Activated CD4-positive, alpha-beta T cell treated with anti-CD3 and anti-CD28 coated beads, Interleukin-2, amount 10 ng/mL, durations not matched to agents 7 days and 5 days (primary cell): ENCODE measurements around the gene FPR2. TPM values are rescaled to one million over a fixed set of nuclear protein-coding genes. Genes with fewer than 3 reads are reported as not detected.

Experiments
- CTCF ChIA-PET: fragments of 350-600 bp; sonication (Branson Sonifier 250); formaldehyde crosslinking; loops from one replicate; lab custom pipeline; 2021; ENCODE audit warnings: antibody characterized with exemption; lab: Charles Lee
- POLR2A ChIA-PET: fragments of 350-600 bp; sonication (Branson Sonifier 250); formaldehyde crosslinking; loops from one replicate; lab custom pipeline; 2021; ENCODE audit warnings: antibody characterized with exemption; lab: Charles Lee
- DNase-seq: peaks from one replicate; pipeline ENCODE4 v3.0.0-alpha.2; 2020
- H3K27ac Mint-ChIP-seq: one replicate; pipeline ENCODE4 v1.8.0; 2021; ENCODE audit warnings: mild to moderate bottlenecking, moderate library complexity, mixed read lengths
- H3K27me3 Mint-ChIP-seq: one replicate; pipeline ENCODE4 v1.8.0; 2021; ENCODE audit warnings: mixed read lengths
- H3K36me3 Mint-ChIP-seq: one replicate; pipeline ENCODE4 v1.8.0; 2021; ENCODE audit warnings: low read depth, mixed read lengths
- H3K4me1 Mint-ChIP-seq: one replicate; pipeline ENCODE4 v1.8.0; 2021; ENCODE audit warnings: mixed read lengths
- H3K4me3 Mint-ChIP-seq: one replicate; pipeline ENCODE4 v1.8.0; 2021; ENCODE audit warnings: mild to moderate bottlenecking, moderate library complexity, mixed read lengths
- H3K9me3 Mint-ChIP-seq: one replicate; pipeline ENCODE4 v1.8.0; 2021; ENCODE audit warnings: mixed read lengths
- total RNA-seq, 2 experiments: library from RNA; stranded (reverse); gene quantifications; one replicate each; pipeline ENCODE4 v1.2.3, GENCODE V29; 2021

Gene FPR2, protein sequence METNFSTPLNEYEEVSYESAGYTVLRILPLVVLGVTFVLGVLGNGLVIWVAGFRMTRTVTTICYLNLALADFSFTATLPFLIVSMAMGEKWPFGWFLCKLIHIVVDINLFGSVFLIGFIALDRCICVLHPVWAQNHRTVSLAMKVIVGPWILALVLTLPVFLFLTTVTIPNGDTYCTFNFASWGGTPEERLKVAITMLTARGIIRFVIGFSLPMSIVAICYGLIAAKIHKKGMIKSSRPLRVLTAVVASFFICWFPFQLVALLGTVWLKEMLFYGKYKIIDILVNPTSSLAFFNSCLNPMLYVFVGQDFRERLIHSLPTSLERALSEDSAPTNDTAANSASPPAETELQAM
- total RNA-seq, result not detected

GRCh38 chr19:51760697-51761356, at the start of gene FPR2:
Gene FPR2 (plus strand): TSS chr19:51761180. CDS start chr19:51768659, 7,479 bp downstream.
- no peaks in the 10 kb centered on the region for H3K27me3 Mint-ChIP-seq
- no peaks in the 10 kb centered on the region for H3K4me1 Mint-ChIP-seq
- ChIA-PET POLR2A (no interaction called here), CTCF (no interaction called here)
- no peak within 1 kb of the TSS for H3K4me3 Mint-ChIP-seq
- peaks cover 2% of the 10 kb centered on the region for H3K9me3 Mint-ChIP-seq
- no peaks in the 10 kb centered on the region for H3K36me3 Mint-ChIP-seq
- DNase-seq, result no peak
- no peak within 1 kb of the TSS for H3K27ac Mint-ChIP-seq

- H3K36me3 Mint-ChIP-seq, result peaks cover 7% of the 10 kb centered on the region
- H3K27me3 Mint-ChIP-seq, result peaks cover 10% of the 10 kb centered on the region
- POLR2A ChIA-PET, result no interaction called here
- DNase-seq, result no peak
- H3K9me3 Mint-ChIP-seq, result no peaks in the 10 kb centered on the region
- no peaks in the 10 kb centered on the region for H3K4me1 Mint-ChIP-seq
- H3K27ac Mint-ChIP-seq, result no peak overlapping the region
- H3K4me3 Mint-ChIP-seq, result no peak overlapping the region
- CTCF ChIA-PET, result no interaction called here
Observed at GRCh38 chr19:51711702-51712101, 49.3 kb upstream of the FPR2 start.

DNA sequence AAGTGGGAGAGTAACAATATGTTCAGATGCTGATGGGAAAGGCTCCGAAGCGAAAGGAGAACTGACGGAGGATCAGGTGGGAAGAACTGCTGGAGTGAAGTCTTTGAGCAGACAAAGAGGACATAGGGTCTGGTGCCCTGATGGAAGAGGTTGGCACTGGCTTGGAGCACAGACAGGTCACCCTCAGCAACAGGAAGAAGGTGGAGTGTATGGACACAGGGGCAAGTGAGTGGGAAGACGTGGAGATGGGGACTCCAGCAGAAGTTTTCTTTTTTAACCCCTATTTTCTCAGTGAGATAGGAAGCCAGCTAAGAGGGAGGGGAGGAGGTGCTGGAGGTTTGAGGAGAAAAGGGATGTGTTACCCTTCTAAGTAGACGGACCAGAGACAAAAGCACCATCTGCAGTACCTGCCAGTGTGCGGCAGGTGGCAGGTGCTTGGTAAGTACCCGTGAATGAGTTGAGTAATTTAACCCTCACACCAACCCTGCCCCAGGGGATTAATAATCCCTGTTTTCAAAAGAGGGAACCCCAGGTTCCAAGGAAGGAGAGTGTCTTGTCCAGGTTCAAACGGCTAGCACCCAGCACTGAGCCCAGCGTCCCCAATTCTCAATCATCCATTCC, 48.4 kb upstream of the FPR2 start:
- Mint-ChIP-seq H3K4me1 (no peaks in the 10 kb centered on the region), H3K9me3 (no peaks in the 10 kb centered on the region), H3K27me3 (peaks cover 10% of the 10 kb centered on the region), H3K27ac (no peak overlapping the region), H3K4me3 (no peak overlapping the region), H3K36me3 (peaks cover under 1% of the 10 kb centered on the region)
- CTCF ChIA-PET, result no interaction called here
- POLR2A ChIA-PET, result no interaction called here
- DNase-seq, result no peak

GRCh38 chr19:51713319-51714285, 47.4 kb upstream of the FPR2 start:
- Mint-ChIP-seq H3K27ac (no peak overlapping the region), H3K9me3 (peaks cover under 1% of the 10 kb centered on the region), H3K4me1 (peaks cover under 1% of the 10 kb centered on the region), H3K27me3 (peaks cover 18% of the 10 kb centered on the region), H3K36me3 (no peaks in the 10 kb centered on the region), H3K4me3 (no peak overlapping the region)
- ChIA-PET CTCF (no interaction called here), POLR2A (no interaction called here)
- DNase-seq, result no peak

DNA sequence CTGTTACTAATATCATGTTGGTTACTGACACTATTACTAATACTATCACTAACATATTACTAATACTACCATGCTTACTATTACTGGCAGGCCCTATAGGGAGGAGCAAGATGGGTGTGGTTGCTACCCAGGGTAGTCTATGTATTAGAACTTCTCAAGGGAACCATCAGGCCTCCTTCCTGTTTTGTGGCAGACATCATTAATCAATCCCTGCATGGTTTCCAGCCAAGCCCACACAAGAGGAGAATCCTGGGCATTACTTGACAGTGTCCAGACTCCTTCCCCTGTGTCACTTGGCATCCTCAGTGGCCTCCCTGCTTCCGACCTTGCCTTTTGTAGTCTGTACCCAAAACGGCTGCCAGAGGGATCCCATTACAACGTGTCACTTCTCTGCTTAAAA, 46.1 kb upstream of the FPR2 start:
- POLR2A ChIA-PET, result no interaction called here
- H3K4me3 Mint-ChIP-seq, result no peak overlapping the region

GRCh38 chr19:51715850-51716249, 45.1 kb upstream of the FPR2 start:
- no peak overlapping the region for H3K27ac Mint-ChIP-seq
- POLR2A ChIA-PET, result no interaction called here
- H3K9me3 Mint-ChIP-seq, result peaks cover 4% of the 10 kb centered on the region
- H3K36me3 Mint-ChIP-seq, result no peaks in the 10 kb centered on the region
- CTCF ChIA-PET, result no interaction called here
- H3K4me1 Mint-ChIP-seq, result peaks cover 3% of the 10 kb centered on the region
- DNase-seq, result no peak
- no peak overlapping the region for H3K4me3 Mint-ChIP-seq
- H3K27me3 Mint-ChIP-seq, result peaks cover 24% of the 10 kb centered on the region

More for the DNA sequence above, 46.1 kb upstream of the FPR2 start:
- peaks cover 22% of the 10 kb centered on the region for H3K27me3 Mint-ChIP-seq
- H3K36me3 Mint-ChIP-seq, result no peaks in the 10 kb centered on the region
- CTCF ChIA-PET, result no interaction called here
- peaks cover 3% of the 10 kb centered on the region for H3K4me1 Mint-ChIP-seq
- no peak overlapping the region for H3K27ac Mint-ChIP-seq
- DNase-seq, result no peak
- peaks cover 4% of the 10 kb centered on the region for H3K9me3 Mint-ChIP-seq

DNA sequence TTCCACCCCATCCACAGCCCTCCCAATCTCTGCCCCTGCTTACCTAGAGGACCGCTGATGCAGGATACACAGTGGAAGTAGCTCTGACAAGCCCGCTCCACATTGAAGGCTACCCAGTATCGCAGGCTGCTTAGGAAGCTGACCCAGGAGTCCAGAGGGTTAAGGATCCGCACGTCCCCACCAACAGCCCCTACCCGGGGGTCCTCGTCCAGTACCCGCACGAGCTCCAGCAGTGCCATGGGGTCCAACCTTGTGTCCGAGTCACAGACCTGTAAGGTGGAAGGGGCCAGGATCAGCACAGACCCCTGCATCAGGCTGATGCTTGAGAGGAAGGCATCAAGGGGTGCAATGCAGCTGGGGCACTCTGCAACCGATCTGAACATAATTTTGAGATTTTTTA, 44.1 kb upstream of the FPR2 start:
- Mint-ChIP-seq H3K27ac (no peak overlapping the region), H3K4me3 (no peak overlapping the region), H3K4me1 (peaks cover 3% of the 10 kb centered on the region), H3K27me3 (peaks cover 24% of the 10 kb centered on the region), H3K9me3 (peaks cover 4% of the 10 kb centered on the region), H3K36me3 (no peaks in the 10 kb centered on the region)
- no peak for DNase-seq
- ChIA-PET CTCF (no interaction called here), POLR2A (interaction anchor here (0.7 kb wide), 1 partner anchor 20 kb away, joined by 5 read pairs; no protein-coding TSS in a partner anchor)

GRCh38 chr19:51719251-51719988, 41.6 kb upstream of the FPR2 start:
- H3K36me3 Mint-ChIP-seq, result no peaks in the 10 kb centered on the region
- POLR2A ChIA-PET, result no interaction called here
- H3K27me3 Mint-ChIP-seq, result peaks cover 32% of the 10 kb centered on the region
- peaks cover 3% of the 10 kb centered on the region for H3K4me1 Mint-ChIP-seq
- CTCF ChIA-PET, result no interaction called here
- peaks cover 4% of the 10 kb centered on the region for H3K9me3 Mint-ChIP-seq
- no peak overlapping the region for H3K27ac Mint-ChIP-seq
- no peak overlapping the region for H3K4me3 Mint-ChIP-seq
- no peak for DNase-seq

DNA sequence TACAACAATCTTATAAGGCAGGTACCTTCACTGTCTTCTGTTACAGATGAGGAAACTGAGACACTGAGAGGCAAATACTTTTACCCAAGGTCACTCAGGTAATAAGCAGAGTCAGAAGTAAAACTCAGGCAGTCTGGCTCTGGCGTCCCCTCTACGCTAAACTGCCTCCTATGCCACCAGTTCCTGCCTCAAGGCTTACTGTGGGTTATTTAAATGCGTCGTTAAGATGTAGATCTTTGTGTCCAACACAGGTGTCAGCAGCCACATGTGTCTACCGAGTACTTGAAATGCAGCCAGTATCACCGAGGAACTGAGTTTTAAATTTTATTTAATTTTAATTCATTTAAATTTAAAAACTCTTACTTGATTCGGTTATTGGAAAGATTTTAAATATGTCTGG, 39.1 kb upstream of the FPR2 start:
- CTCF ChIA-PET, result no interaction called here
- Mint-ChIP-seq H3K36me3 (no peaks in the 10 kb centered on the region), H3K27ac (no peak overlapping the region), H3K9me3 (peaks cover 4% of the 10 kb centered on the region), H3K4me1 (peaks cover 3% of the 10 kb centered on the region), H3K27me3 (peaks cover 42% of the 10 kb centered on the region), H3K4me3 (no peak overlapping the region)
- POLR2A ChIA-PET, result no interaction called here
- DNase-seq, result no peak

GRCh38 chr19:51722492-51722891, 38.5 kb upstream of the FPR2 start:
- Mint-ChIP-seq H3K9me3 (peaks cover 4% of the 10 kb centered on the region), H3K27me3 (peaks cover 42% of the 10 kb centered on the region), H3K27ac (no peak overlapping the region), H3K36me3 (no peaks in the 10 kb centered on the region), H3K4me3 (no peak overlapping the region), H3K4me1 (peaks cover 3% of the 10 kb centered on the region)
- CTCF ChIA-PET, result no interaction called here
- DNase-seq, result no peak
- POLR2A ChIA-PET, result no interaction called here

GRCh38 chr19:51724543-51724942, 36.4 kb upstream of the FPR2 start:
- Mint-ChIP-seq H3K9me3 (peaks cover 2% of the 10 kb centered on the region), H3K36me3 (no peaks in the 10 kb centered on the region), H3K27me3 (peaks cover 28% of the 10 kb centered on the region), H3K4me3 (no peak overlapping the region), H3K4me1 (no peaks in the 10 kb centered on the region), H3K27ac (no peak overlapping the region)
- ChIA-PET CTCF (no interaction called here), POLR2A (no interaction called here)
- no peak for DNase-seq

DNA sequence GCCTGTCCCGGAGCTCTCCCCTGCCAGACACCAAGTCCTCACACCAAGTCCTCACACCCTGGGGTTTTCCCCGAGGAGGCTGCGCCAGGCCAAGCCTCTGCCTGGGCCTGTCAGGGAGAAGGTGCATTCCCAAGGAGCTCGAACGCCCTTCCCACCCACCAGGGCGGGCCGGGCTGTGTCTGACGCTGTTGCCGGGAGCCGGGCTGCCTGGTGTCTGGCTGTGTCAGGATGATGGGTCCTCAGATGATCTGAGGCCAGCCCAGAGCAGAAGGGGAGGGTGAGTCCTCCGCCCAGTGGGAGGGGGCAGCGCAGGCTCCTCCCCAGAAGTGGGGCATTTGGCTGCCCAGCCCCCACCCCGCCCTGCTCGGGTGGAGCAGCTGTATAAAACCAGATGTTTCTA, 34.9 kb upstream of the FPR2 start:
- H3K4me3 Mint-ChIP-seq, result no peak overlapping the region
- H3K36me3 Mint-ChIP-seq, result no peaks in the 10 kb centered on the region
- H3K27me3 Mint-ChIP-seq, result peaks cover 20% of the 10 kb centered on the region
- H3K4me1 Mint-ChIP-seq, result no peaks in the 10 kb centered on the region
- DNase-seq, result no peak
- H3K27ac Mint-ChIP-seq, result no peak overlapping the region
- peaks cover 6% of the 10 kb centered on the region for H3K9me3 Mint-ChIP-seq
- ChIA-PET CTCF (interaction anchor here (0.6 kb wide), 1 partner anchor 102 kb away, joined by 3 read pairs; no protein-coding TSS in a partner anchor), POLR2A (no interaction called here)
